Measurements from ENCODE around the gene NUDT3. TPM values are rescaled to one million over a fixed set of nuclear protein-coding genes. Genes with fewer than 3 reads are reported as not detected.
"Not testable (repeated sequence)": the region's sequence is repeated elsewhere in the genome, so short reads cannot be mapped to it uniquely, and the experiment has no call there.

NUDT3 gene
- total RNA-seq, 2 donors from 2014 or later = 11.1 to 13.7 TPM

DNA sequence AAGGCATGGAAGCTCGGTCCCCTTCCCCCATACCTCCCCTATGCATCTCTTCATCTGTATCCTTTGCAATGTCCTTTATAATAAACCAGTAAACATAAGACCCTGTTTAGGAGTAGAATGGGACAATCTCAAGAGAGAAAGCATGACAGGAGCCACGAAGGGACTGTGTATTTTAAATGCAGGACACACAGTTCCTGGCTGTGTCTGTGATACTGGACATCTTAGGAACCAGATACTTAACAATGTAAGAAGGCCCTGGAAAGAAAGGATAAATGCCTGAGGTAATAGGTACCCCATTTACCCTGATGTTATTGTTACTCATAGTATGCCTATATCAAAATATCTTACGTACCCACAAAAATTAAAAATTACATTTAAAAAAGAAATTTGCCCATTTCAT is 36.6 kb downstream of the NUDT3 start:
- ATAC-seq (replicated peaks in 1 of 2) (no peak), DNase-seq (no peak)
- Mint-ChIP-seq H3K4me3 (no peak overlapping the region), H3K4me1 (ENCODE audit: low read depth) (peaks cover 8% of the 10 kb centered on the region), H3K36me3 (ENCODE audit: insufficient read depth in 2 of 2) (no peaks in the 10 kb centered on the region), H3K27me3 (ENCODE audit: low read depth) (no peaks in the 10 kb centered on the region), H3K27ac (no peak overlapping the region), H3K9me3 (no peaks in the 10 kb centered on the region)

DNA sequence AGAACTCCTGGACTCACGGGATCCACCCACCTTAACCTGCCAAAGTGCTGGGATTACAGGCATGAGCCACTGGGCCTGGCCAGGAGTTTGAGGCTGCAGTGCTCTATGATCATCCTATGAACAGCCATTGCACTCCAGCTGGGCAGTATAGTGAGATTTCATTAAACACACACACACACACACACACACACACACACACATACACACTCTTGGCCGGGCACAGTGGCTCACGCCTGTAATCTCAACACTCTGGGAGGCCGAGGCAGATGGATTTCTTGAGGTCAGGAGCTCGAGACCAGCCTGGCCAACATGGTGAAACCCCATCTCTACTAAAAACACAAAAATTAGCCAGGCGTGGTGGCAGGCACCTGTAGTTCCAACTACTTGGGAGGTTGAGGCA is 38.2 kb downstream of the NUDT3 start:
- not testable (repeated sequence) for H3K27me3 Mint-ChIP-seq (ENCODE audit: low read depth); H3K9me3 Mint-ChIP-seq; H3K27ac Mint-ChIP-seq; H3K4me3 Mint-ChIP-seq; H3K36me3 Mint-ChIP-seq (ENCODE audit: insufficient read depth in 2 of 2); DNase-seq; H3K4me1 Mint-ChIP-seq (ENCODE audit: low read depth); ATAC-seq (replicated peaks in 1 of 2)

DNA sequence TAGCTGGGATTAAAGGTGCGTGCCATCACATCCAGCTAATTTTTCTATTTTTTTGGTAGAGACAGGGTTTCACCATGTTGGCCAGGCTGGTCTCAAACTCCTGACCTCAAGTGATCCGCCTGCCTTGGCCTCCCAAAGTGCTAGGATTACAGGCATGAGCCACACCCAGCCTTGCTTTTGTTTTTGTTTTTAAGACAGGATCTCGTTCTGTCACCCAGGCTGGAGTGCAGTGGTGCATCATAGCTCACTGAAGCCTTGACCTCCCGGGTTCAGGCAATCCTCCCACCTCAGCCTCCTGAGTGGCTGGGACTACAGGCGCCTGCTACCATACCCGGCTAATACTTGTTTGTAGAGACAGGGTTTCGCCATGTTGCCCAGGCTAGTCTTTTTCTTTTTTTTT is 38.9 kb downstream of the NUDT3 start:
- not testable (repeated sequence) for H3K4me3 Mint-ChIP-seq; H3K9me3 Mint-ChIP-seq; H3K27ac Mint-ChIP-seq; DNase-seq; ATAC-seq (replicated peaks in 1 of 2); H3K27me3 Mint-ChIP-seq (ENCODE audit: low read depth); H3K4me1 Mint-ChIP-seq (ENCODE audit: low read depth); H3K36me3 Mint-ChIP-seq (ENCODE audit: insufficient read depth in 2 of 2)

DNA sequence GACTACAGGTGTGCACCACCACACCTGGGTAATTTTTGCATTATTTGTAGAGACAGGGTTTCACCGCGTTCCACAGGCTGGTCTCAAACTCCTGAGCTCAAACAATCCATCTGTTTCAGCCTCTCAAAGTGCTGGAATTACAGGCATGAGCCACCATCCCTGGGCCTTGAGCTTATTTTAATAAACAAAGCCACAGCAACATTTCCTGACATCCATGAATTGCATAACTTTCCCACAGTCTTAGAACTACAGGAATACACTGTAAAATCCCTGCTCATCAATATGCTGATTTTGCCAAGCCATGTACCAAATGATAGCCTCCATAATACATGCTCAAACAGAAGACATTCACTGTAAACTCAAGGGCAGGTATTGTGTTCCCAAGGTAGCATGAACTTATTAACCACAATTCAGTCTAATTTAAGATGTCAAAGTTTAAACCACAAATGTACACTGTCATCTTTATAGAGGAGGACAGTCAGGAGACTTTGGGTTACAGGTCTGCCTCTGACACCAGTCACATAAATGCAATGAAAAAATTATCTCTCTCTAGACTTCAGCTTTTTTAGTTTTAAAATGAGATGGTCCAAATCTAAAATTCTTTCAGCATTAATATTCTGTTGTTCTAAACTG is 40.0 kb downstream of the NUDT3 start:
- DNase-seq (no peak), ATAC-seq (replicated peaks in 1 of 2) (no peak)
- Mint-ChIP-seq H3K9me3 (no peaks in the 10 kb centered on the region), H3K27ac (no peak overlapping the region), H3K36me3 (ENCODE audit: insufficient read depth in 2 of 2) (no peaks in the 10 kb centered on the region), H3K4me1 (ENCODE audit: low read depth) (peaks cover 9% of the 10 kb centered on the region), H3K4me3 (no peak overlapping the region), H3K27me3 (ENCODE audit: low read depth) (no peaks in the 10 kb centered on the region)

DNA sequence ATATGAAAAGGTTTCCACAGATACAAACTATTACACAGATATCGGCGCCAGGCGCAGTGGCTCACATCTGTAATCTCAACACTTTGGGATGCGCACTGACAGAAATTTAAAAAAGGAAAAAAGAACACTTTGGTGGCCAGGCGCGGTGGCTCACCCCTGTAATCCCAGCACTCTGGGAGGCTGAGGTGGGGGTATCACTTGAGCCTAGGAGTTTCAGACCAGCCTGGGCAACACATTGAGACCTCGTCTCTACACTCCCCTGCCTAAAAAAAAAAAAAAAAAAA is 41.6 kb downstream of the NUDT3 start:
- no peak for DNase-seq
- H3K9me3 Mint-ChIP-seq = no peaks in the 10 kb centered on the region

DNA sequence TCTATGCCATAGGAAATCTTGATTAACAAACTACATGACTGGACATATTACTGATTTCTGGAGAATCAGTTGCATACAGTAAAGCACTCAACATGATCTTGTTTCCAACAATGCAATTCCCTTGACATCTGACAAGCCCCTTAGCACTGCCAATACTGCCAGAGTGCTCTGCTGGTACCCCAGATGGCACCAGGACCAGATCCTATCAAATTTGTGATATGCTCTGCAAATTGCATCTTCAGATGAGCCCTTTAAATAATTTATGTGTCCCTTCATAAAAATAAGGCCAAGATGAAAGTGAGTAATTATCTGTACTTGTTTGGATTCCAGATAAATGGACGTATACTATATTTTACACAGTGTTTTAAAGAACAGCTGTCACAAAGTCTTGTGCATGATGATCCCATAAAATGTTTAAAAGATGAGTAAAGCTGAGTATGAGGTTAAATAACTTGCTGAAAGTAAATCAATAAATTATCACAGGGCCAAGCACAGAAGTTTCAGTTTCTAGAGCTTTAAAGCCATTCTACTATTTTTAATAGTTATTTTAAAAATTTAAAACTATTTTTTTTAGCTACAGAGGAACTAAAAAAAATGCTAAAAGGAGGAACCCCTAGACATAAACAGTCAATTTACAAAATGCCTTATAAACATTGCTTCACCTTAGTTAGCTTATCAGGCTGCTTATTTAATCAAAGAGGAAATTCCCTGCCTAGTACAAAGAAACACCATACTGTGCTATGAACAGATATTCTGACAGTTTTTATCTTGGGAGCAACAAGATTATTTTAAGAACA is 42.1 kb downstream of the NUDT3 start:
- H3K27ac Mint-ChIP-seq = no peak overlapping the region
- H3K9me3 Mint-ChIP-seq = no peaks in the 10 kb centered on the region
- no peak for DNase-seq

More for the DNA sequence above, 41.6 kb downstream of the NUDT3 start:
- Mint-ChIP-seq H3K4me1 (ENCODE audit: low read depth) (peaks cover 16% of the 10 kb centered on the region), H3K4me3 (no peak overlapping the region), H3K36me3 (ENCODE audit: insufficient read depth in 2 of 2) (no peaks in the 10 kb centered on the region), H3K27me3 (ENCODE audit: low read depth) (no peaks in the 10 kb centered on the region), H3K27ac (no peak overlapping the region)
- ATAC-seq (replicated peaks in 1 of 2) = no peak

DNA sequence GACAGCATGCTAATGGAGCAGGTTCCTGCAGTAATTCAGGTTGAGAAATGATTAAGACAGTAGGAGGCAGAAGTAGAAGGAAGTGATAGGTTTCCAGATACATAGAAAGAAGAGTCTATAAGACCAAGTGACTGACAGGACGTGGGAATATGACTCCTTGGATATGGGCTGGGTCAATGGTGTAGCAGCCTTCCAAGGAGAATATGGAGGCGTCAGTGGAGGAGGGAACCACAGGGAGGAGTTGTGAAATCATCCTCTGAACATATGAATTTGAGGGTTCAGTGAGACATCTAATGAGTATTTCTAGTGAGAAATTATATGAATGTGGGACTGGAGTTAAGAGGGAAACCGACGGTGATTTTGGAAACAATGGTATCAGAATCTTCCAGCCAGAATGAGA is 43.3 kb downstream of the NUDT3 start:
- ATAC-seq (replicated peaks in 1 of 2) (no peak), DNase-seq (no peak)
- no peaks in the 10 kb centered on the region for H3K36me3 Mint-ChIP-seq (ENCODE audit: insufficient read depth in 2 of 2)
- H3K9me3 Mint-ChIP-seq = no peaks in the 10 kb centered on the region
- no peak overlapping the region for H3K27ac Mint-ChIP-seq
- H3K4me3 Mint-ChIP-seq = no peak overlapping the region
- H3K4me1 Mint-ChIP-seq (ENCODE audit: low read depth) = peaks cover 22% of the 10 kb centered on the region
- no peaks in the 10 kb centered on the region for H3K27me3 Mint-ChIP-seq (ENCODE audit: low read depth)

More for the DNA sequence above, 42.1 kb downstream of the NUDT3 start:
- no peaks in the 10 kb centered on the region for H3K27me3 Mint-ChIP-seq (ENCODE audit: low read depth)
- no peak for ATAC-seq (replicated peaks in 1 of 2)
- H3K36me3 Mint-ChIP-seq (ENCODE audit: insufficient read depth in 2 of 2) = no peaks in the 10 kb centered on the region
- H3K4me1 Mint-ChIP-seq (ENCODE audit: low read depth) = peaks cover 16% of the 10 kb centered on the region
- H3K4me3 Mint-ChIP-seq = no peak overlapping the region

DNA sequence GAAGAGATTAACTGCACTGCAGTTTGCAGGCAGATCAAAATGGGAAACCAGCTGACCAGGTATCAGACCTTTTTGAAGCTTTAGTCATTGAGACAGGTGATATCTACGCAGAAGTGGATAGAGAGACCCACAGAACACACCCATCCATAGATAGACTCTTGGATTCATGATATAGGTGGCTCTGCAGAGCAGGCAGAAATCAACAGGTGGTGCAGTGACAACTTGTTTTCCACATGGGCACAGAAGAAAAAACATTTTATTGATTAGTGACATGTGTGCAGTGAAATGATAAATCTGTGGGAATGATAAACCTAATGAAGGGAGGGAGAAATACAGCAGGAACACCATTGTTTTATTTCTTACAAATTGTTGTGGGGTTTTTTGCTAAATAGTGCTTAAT is 45.2 kb downstream of the NUDT3 start:
- Mint-ChIP-seq H3K4me1 (ENCODE audit: low read depth) (peaks cover 31% of the 10 kb centered on the region), H3K27ac (no peak overlapping the region), H3K9me3 (no peaks in the 10 kb centered on the region), H3K4me3 (no peak overlapping the region), H3K27me3 (ENCODE audit: low read depth) (no peaks in the 10 kb centered on the region), H3K36me3 (ENCODE audit: insufficient read depth in 2 of 2) (no peaks in the 10 kb centered on the region)
- DNase-seq (no peak), ATAC-seq (replicated peaks in 1 of 2) (no peak)

DNA sequence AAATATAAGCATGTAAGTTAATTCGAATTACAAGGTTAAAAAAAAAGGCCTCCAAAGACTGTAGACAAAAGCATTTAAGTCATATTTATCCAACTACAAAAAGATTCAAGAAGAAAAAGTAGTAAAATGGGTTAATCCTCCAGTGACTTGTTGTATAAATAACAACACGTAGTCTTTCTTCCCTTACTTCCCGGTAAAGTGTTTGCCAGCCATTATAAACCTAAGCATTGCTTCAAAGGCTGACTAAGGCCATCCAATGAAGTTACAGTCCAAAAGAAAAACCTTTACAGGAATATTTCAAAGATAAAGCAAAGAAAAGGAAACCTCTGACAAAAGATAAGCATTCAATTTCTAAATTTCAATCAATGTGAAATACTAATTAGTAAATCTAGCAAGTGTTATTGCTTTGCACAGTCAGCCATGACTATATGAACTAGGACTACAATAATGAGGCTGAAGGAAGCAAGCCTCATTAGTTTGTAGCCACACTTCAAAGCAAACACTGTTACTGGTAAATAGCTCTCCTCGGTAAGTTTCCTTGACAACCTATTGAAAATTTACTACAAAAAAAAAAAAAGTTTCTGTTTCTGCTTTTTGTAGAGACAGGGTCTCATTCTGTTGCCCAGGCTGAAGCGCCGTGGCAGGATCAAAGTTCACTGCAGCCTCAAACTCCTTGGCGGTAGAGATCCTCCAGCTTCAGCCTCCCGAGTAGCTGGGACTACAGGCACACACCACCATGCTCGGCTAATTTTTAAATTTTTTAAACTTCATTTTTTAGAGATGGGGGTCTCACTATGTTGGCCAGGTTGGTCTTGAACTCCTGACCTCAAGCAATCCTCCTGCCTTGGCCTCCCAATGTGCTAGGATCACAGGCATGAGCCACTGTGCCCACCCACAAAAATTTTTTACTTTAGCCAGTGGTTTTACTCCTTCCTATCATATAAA is 46.0 kb downstream of the NUDT3 start:
- DNase-seq = no peak
- Mint-ChIP-seq H3K4me1 (ENCODE audit: low read depth) (peaks cover 31% of the 10 kb centered on the region), H3K36me3 (ENCODE audit: insufficient read depth in 2 of 2) (no peaks in the 10 kb centered on the region), H3K27ac (no peak overlapping the region), H3K4me3 (no peak overlapping the region), H3K27me3 (ENCODE audit: low read depth) (no peaks in the 10 kb centered on the region), H3K9me3 (no peaks in the 10 kb centered on the region)
- no peak for ATAC-seq (replicated peaks in 1 of 2)

DNA sequence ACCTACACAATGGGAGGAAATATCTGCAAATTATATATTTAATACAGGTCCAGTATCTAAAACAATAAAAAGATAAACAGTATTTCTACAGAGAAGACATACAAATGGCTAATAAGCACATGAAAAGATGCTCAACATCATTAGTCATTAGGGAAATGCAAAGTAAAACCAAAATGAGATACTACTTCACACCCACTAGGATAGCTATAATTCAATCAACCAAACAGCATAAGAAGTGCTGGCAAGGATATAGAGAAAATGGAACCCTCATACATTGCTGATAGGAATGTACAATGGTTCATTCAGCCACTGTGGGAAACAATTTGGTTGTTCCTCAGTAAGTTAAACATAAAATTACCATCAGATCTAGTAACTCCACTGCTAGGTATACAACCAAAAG is 48.7 kb downstream of the NUDT3 start:
- ATAC-seq (replicated peaks in 1 of 2) = no peak
- Mint-ChIP-seq H3K27me3 (ENCODE audit: low read depth) (no peaks in the 10 kb centered on the region), H3K27ac (no peak overlapping the region), H3K4me3 (no peak overlapping the region), H3K9me3 (no peaks in the 10 kb centered on the region), H3K4me1 (ENCODE audit: low read depth) (peaks cover 26% of the 10 kb centered on the region), H3K36me3 (ENCODE audit: insufficient read depth in 2 of 2) (peaks cover 2 to 3% of the 10 kb centered on the region in 2 donors)
- DNase-seq = no peak

DNA sequence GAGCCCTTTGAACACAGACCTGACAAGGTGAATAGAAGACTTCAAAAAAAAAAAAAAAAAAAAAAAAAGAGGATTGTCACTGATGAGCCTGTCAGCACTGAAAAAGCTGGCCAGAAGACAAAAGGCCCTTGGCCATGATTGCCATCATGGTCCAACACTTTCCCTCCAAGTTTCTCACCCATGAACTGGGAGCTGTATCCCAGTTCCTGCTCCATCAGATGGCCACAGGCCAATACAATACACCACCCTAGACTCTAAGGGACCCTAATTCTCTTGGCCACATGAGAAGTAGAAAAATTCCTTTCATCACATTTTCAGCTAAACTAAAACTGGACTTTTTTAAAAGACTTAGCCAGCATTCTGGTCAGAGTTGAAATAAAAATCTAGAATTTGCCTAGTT is 50.2 kb downstream of the NUDT3 start:
- Mint-ChIP-seq H3K36me3 (ENCODE audit: insufficient read depth in 2 of 2) (peaks cover 2 to 3% of the 10 kb centered on the region in 2 donors), H3K9me3 (no peaks in the 10 kb centered on the region), H3K27me3 (ENCODE audit: low read depth) (no peaks in the 10 kb centered on the region), H3K4me3 (no peak overlapping the region), H3K4me1 (ENCODE audit: low read depth) (peaks cover 32% of the 10 kb centered on the region), H3K27ac (no peak overlapping the region)
- no peak for DNase-seq
- no peak for ATAC-seq (replicated peaks in 1 of 2)

DNA sequence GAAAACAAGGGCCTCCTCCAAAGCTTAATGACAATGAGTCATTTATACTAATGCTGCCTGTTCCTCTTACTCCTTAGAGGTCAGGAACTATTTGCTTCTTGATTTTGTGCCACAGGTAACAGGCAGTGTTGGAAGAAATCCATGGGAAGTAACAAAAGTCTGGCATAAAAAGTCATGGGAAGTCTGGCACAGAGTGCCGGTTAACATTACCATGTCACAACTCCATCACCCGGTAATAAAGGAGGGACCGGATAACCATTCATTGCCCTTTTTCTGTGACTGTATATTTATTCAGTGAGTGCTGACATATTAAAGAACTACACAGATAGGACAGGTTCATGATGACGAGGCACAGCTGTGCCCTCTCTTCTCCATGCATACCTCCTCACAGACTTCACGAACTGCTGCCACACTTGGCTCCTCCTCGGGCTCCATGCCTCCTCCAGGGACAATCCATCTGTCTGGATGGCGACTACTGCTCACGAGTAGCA is 50.9 kb downstream of the NUDT3 start:
- H3K27ac Mint-ChIP-seq = no peak overlapping the region
- peaks cover 2 to 3% of the 10 kb centered on the region in 2 donors for H3K36me3 Mint-ChIP-seq (ENCODE audit: insufficient read depth in 2 of 2)
- peaks cover 27% of the 10 kb centered on the region for H3K4me1 Mint-ChIP-seq (ENCODE audit: low read depth)
- H3K9me3 Mint-ChIP-seq = no peaks in the 10 kb centered on the region
- DNase-seq (no peak), ATAC-seq (replicated peaks in 1 of 2) (no peak)
- H3K4me3 Mint-ChIP-seq = no peak overlapping the region
- no peaks in the 10 kb centered on the region for H3K27me3 Mint-ChIP-seq (ENCODE audit: low read depth)

DNA sequence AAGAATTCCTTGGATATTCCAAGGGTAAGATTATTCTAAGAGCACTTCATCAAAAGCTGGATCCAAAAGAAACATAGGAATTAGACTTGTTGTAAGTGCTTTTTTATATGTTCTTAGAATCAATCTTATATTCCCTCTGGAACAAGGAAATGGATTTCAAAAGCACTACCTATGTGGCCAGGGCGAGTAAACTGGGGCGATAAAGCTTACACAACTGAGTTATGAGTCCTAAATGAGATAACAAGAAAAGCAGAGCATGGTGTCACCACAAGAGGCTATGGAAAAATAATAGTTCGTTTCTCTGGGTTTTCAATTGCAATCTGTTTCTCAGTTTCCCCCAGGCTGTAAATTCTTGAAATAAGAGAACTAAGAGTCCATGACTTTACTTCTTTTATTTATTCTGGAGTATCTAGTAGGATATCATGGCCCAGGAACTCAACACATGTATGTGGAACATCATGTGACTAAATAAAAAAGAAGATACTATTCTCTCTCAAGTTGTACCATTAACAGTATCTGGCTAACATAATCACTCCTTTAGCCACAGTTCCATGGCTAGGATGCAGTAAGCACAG is 51.5 kb downstream of the NUDT3 start:
- no peak overlapping the region for H3K4me3 Mint-ChIP-seq
- no peak for ATAC-seq (replicated peaks in 1 of 2)
- H3K36me3 Mint-ChIP-seq (ENCODE audit: insufficient read depth in 2 of 2) = peaks cover 2 to 3% of the 10 kb centered on the region in 2 donors
- no peak for DNase-seq
- H3K4me1 Mint-ChIP-seq (ENCODE audit: low read depth) = peaks cover 27% of the 10 kb centered on the region
- no peak overlapping the region for H3K27ac Mint-ChIP-seq
- no peaks in the 10 kb centered on the region for H3K9me3 Mint-ChIP-seq
- H3K27me3 Mint-ChIP-seq (ENCODE audit: low read depth) = no peaks in the 10 kb centered on the region

Measured in activated T-cell treated with anti-CD3 and anti-CD28 coated beads, Interleukin-2, amount 50 U/mL, for 72 hours (primary cell).